22Rv1 (cell line): ENCODE data around the gene MRPL53.

Source experiments
- H3K27ac ChIP-seq: fragments of 450-650 bp; 2 replicates; pipeline ENCODE4 v1.5.1; 2017
- ZFX ChIP-seq: fragments of 450-650 bp; IDR thresholded peaks from 2 replicates; pipeline ENCODE4 v1.6.1; 2017; ENCODE audit warnings: antibody characterized with exemption, borderline replicate concordance
- TF ChIP-seq, protein P1 (sequence below): fragments of 450-650 bp; IDR thresholded peaks from 2 replicates; pipeline ENCODE4 v1.5.1; 2017; ENCODE audit warnings: mild to moderate bottlenecking

Gene MRPL53

DNA sequence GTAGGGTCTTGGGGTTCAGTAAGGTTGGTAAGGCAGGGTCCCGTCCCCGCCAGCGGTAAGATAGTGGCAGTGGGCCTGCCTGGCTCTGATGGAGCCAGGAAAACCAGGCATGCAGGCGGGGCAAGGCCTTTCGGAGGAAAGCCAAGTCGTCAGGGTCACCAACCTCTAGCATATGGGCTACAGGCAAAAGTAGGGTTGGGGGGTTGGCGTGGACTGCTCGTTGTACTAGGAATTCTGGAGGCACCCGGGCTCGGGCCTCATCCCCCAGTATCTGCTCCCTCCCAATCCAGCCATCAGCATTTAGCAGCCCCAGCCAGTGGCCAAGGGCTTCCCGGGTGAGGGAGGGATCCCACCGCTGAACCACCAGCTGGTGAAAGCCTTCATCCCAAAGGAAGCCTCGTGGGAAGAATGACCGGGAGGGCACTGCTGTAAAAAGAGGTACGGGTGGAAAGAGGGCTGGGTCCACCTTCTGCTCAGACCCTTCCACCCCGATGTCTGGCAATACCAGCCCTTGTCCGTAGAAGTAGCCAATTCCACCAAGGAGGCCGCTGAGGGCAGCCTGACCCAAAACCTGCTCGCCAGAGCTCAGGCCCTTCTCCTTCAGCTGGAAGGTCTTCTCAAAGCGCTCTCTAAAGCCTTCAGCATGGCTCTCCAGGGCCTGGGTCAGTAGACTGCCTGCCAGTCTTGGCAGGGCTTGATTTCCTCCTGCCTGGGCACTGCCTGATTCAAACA is 10.3 kb downstream of the MRPL53 start:
- TF ChIP-seq ZFX: no peak
- TF ChIP-seq, protein P1, sequence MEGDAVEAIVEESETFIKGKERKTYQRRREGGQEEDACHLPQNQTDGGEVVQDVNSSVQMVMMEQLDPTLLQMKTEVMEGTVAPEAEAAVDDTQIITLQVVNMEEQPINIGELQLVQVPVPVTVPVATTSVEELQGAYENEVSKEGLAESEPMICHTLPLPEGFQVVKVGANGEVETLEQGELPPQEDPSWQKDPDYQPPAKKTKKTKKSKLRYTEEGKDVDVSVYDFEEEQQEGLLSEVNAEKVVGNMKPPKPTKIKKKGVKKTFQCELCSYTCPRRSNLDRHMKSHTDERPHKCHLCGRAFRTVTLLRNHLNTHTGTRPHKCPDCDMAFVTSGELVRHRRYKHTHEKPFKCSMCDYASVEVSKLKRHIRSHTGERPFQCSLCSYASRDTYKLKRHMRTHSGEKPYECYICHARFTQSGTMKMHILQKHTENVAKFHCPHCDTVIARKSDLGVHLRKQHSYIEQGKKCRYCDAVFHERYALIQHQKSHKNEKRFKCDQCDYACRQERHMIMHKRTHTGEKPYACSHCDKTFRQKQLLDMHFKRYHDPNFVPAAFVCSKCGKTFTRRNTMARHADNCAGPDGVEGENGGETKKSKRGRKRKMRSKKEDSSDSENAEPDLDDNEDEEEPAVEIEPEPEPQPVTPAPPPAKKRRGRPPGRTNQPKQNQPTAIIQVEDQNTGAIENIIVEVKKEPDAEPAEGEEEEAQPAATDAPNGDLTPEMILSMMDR: no peak
- peak overlapping the region; percentile 98; the same call in 1 of the 2 replicates for H3K27ac ChIP-seq

DNA sequence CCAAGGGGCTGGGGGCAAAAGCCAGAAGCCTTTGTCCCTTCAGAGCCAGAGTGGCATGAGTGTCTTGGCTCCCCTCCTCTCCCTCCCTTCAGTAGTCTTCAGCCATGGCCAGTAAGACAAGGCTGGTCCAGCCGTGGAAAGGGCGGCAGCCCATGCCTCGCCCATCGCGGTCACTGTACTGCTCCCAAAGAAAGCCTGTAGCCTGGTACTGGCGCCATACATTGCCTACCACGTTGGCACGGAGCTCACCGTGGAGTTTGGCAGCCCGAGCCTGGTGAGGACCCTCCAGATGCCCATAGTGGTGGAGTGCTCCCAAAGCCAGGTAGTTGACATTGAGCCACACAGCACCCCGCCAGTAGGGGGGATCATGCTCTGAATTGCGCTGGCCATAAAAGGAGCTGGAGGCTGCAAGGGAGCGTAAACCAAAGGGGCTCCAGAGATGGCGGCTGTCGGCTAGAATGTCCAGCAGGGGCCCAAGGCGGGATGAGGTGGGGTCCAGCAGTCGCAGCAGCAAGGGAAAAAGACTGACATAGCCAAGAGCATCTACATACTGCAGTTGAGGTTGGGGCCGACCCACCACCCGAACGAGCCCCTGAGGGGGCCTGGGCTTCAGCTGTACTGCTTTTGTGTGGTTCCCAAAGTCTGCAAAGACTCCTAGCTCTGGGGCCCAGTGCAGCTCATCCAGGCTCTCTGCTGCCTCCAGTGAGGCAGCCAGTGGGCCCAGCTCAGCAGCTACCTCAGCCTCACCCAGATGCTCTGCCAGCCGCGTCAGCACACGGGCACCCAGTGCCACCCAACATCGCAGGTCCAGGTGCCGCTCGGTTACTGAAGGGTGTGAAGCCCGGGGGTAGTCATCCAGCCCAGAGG is 11.1 kb downstream of the MRPL53 start:
- TF ChIP-seq, protein P1: no peak
- no peak for TF ChIP-seq ZFX
- peak overlapping the region; percentile 98 for H3K27ac ChIP-seq

DNA sequence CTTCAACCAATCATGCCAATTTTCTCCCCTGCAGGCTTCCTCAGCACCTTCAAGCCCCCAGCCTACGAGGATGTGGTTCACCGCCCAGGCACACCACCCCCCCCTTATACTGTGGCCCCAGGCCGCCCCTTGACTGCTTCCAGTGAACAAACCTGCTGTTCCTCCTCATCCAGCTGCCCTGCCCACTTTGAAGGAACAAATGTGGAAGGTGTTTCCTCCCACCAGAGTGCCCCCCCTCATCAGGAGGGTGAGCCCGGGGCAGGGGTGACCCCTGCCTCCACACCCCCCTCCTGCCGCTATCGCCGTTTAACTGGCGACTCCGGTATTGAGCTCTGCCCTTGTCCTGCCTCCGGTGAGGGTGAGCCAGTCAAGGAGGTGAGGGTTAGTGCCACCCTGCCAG is 12.3 kb downstream of the MRPL53 start:
- H3K27ac ChIP-seq: peak overlapping the region; percentile 98

DNA sequence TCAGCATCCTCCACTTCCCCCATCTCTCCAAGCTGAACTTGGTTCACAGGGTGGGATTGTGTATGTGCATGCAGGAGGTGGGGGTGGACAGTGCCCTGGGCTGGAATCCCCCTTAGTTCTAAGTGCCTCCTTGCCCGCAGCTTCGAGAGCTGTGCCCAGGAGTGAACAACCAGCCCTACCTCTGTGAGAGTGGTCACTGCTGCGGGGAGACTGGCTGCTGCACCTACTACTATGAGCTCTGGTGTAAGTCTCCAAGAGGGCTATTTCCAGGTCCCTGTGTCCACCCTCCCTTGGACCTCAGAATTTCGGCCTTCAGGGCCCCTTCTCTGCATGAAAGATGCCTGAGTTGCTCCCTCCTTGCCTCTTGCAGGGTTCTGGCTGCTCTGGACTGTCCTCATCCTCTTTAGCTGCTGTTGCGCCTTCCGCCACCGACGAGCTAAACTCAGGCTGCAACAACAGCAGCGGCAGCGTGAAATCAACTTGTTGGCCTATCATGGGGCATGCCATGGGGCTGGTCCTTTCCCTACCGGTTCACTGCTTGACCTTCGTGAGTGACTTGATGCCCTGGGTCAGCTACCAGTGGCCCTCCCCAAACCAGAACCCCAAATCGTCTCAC is 12.9 kb downstream of the MRPL53 start:
- H3K27ac ChIP-seq: peak overlapping the region; percentile 98

DNA sequence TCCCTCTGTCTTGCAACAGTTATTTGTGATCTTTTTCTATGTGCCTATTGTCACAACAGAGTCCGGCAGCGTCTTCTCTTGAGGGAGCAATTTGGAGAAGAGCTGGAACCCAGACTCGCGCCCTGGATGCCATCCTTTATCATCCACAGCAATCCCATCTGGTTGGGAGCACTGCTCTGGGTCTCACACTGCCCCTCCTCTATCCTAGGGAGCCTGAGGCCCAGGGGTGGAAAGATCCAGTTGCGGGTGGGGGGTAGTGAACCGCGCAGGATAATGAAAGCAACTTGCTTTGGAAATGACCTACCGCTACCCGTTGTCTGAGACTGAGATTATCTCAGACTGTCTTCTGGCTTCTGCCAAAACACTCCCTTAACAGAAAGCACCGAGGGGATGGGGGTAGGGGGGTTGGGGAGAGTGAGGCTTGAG is 13.5 kb downstream of the MRPL53 start:
- H3K27ac ChIP-seq: peak overlapping the region; percentile 98
- TF ChIP-seq, protein P1: no peak
- TF ChIP-seq ZFX: no peak

DNA sequence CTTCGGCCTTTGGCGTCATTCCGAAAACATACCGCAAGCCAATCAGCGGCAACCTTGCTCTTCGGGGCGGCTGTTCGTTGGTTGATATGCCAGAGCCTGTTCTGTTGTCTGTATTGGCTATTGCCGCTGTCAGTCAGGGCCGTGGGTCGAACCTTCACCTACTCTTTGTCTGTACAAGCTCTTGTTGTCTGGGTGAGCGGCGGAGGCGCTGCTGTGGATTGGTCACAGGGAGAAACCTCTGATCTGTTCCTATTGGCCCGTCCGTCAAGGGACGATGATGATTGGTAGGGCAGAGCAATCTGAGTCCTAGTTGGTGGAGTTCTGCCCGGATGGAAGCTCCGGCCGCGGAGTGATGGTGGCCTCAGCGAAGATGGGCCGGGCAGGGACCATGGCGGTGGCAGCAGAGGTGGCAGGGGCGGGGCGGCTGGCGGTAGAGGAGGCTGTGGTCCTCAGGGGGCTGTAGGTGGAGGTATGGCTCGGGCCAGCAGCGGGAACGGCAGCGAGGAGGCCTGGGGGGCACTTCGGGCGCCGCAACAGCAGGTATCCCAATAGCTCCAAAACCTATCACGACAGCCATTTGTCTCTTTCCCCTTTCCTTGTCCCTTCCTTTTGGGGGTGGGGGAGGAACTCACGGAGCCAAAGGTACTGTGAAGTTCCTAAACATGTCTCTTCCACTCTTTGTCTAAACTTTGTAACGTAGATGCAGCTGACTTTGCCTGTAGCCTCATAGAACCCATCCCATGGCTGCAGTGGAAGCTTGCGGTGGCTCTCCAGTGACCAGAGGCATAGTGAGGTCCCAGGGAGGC is 14.1 kb downstream of the MRPL53 start, which contains the start of gene WBP1:
Gene WBP1, plus strand, starts transcription at position 307 of the 806 bp plus-strand sequence. Its CDS starts 165 bp downstream, at position 472.
- H3K27ac ChIP-seq: peak within 1 kb of the TSS; percentile 98
- TF ChIP-seq ZFX: no peak
- TF ChIP-seq, protein P1: no peak

DNA sequence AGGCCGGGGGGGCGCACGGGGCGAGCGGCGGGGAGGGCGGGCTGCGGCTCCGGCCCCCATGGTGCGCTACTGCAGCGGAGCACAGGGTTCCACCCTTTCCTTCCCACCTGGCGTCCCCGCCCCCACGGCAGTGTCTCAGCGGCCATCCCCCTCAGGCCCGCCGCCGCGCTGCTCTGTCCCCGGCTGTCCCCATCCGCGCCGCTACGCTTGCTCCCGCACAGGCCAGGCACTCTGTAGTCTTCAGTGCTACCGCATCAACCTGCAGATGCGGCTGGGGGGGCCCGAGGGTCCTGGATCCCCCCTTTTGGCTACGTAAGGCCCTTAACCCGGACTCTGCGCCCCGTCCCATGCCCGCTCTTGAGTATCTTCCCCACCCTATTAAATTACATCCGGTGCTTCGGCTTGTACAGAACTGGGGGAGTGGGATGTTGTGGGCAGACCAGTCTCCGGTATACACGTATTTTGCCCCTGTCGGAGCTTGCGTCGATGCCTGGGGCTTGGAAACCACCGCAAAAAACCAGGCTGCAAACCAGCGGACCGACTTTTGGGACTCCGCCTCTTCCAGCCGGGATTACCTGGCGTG is 14.8 kb downstream of the MRPL53 start:
- no peak for TF ChIP-seq ZFX
- TF ChIP-seq, protein P1: 0 out of 2 replicates have a peak, but pooled peaks have one; percentile 1
- H3K27ac ChIP-seq: peak overlapping the region; percentile 98
